Hepatic stellate cell (primary cell): ENCODE measurements around the gene KDM2B.

Experiments
- DNase-seq: peaks from one replicate; pipeline ENCODE4 v3.0.0; 2011; ENCODE audit warnings: low spot score

KDM2B gene

DNA sequence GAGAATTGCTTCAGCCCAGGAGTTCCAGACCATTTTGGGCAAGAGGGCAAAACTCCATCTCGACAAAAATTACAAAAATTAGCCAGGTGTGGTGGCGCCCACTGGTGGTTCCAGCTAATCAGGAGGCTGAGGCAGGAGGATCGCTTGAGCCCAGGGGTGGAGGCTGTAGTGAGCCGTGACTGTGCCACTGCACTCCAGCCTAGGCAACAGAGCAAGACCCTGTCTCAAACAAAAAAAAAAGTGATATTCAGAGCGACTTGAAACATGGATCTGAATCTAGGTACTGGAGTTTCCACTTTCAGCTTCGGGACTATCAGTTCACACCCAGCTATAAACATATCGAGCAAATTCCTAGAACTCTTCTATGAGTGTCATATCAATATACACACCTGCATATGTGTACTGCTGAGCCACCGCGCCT is 197.2 kb downstream of the KDM2B start:
- no peak for DNase-seq

DNA sequence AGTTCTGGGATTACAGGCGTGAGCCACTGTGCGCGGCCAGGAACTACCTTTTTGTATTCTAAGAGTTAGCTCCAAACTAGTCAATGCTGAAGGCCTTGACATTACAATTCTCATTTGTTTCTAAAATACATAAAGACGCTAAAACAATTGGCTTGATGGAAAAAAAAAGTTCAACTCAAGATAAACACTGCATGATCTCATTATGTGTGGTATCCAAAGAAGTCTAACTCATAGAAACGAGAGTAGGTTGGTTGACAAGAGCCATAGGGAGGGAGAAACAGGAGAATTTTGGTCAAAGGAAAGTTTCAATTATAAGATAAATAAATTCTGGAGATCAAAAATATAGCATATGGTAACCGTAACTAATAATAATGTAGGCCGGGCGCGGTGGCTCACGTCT is 200.9 kb downstream of the KDM2B start:
- no peak for DNase-seq
